A549 (cell line): ENCODE data around the gene HFM1. TPM values are rescaled to one million over a fixed set of nuclear protein-coding genes. Genes with fewer than 3 reads are reported as not detected.

Experiments used
- ATAC-seq, 2 experiments: fragments of 200-7000 bp in 1 of 2; fragments of >200 bp in 1 of 2; cut with Nextera tagmentation in 1 of 2; cut with Tn5 transposase in 1 of 2; 3 replicates each; pipeline versions ENCODE4 v1.8.0 to v1.9.1; 2018 to 2020; ENCODE audit warnings: mild to moderate bottlenecking in 1 of 2, moderate library complexity in 1 of 2
- CTCF ChIA-PET: fragments of 300-600 bp; sonication (Branson Sonifier 250); formaldehyde crosslinking; extraction: SDS; loops from one replicate; lab custom pipeline; 2021; ENCODE audit warnings: antibody characterized with exemption, inconsistent platforms; lab: Yijun Ruan, JAX
- POLR2A ChIA-PET: fragments of 350-600 bp; formaldehyde crosslinking; extraction: SDS; loops from one replicate; lab custom pipeline; 2021; ENCODE audit warnings: antibody characterized with exemption, inconsistent platforms; lab: Yijun Ruan, JAX
- DNase-seq, 2 experiments: peaks; one replicate each; pipeline versions ENCODE4 v3.0.0 to v3.0.0-alpha.2; 2011 to 2016; ENCODE audit warnings: low read depth in 1 of 2, low spot score in 1 of 2
- FAIRE-seq: peaks from 2 replicates; lab custom pipeline; 2011; peaks lifted over from hg19 to GRCh38; lab: Jason Lieb, UNC
- H3K27ac ChIP-seq, 2 experiments: fragments of >200 bp; sonication (Bioruptor Twin); formaldehyde crosslinking; 3 replicates each; pipeline ENCODE4 v1.5.1; 2016 to 2017
- H3K4me1 ChIP-seq: fragments of >200 bp; sonication (Bioruptor Twin); formaldehyde crosslinking; 3 replicates; pipeline ENCODE4 v1.6.1; 2016
- H3K4me2 ChIP-seq: fragments of >200 bp; sonication (Bioruptor Twin); formaldehyde crosslinking; 3 replicates; pipeline ENCODE4 v1.6.1; 2016
- H3K4me3 ChIP-seq: fragments of >200 bp; sonication (Bioruptor Twin); formaldehyde crosslinking; 3 replicates; pipeline ENCODE4 v1.5.1; 2016
- H3K9me3 ChIP-seq: fragments of >200 bp; sonication (Bioruptor Twin); formaldehyde crosslinking; 3 replicates; pipeline ENCODE4 v1.6.1; 2016
- CBX2 ChIP-seq: fragments of 200-600 bp; sonication (generic); IDR thresholded peaks from 2 replicates; pipeline ENCODE4 v1.6.1; 2016; ENCODE audit warnings: low read depth, mild to moderate bottlenecking, borderline replicate concordance
- CBX8 ChIP-seq: fragments of 200-600 bp; sonication (generic); IDR thresholded peaks from 2 replicates; pipeline ENCODE4 v1.6.1; 2016
- CHD4 ChIP-seq: fragments of 200-600 bp; sonication (generic); IDR thresholded peaks from 2 replicates; pipeline ENCODE4 v1.6.1; 2016; ENCODE audit warnings: antibody characterized with exemption, mild to moderate bottlenecking, borderline replicate concordance
- EHMT2 ChIP-seq: fragments of 200-600 bp; sonication (generic); IDR thresholded peaks from 2 replicates; pipeline ENCODE4 v1.6.1; 2016; ENCODE audit warnings: antibody characterized with exemption, low read depth, mild to moderate bottlenecking, moderate library complexity
- ESRRA ChIP-seq: fragments of 150-350 bp; IDR thresholded peaks from 2 replicates; pipeline ENCODE4 v1.6.1; 2014; ENCODE audit warnings: mild to moderate bottlenecking, low read length, borderline replicate concordance
- FOSL2 ChIP-seq, 2 experiments: fragments of 450-650 bp in 1 of 2; fragments of >200 bp in 1 of 2; sonication (Bioruptor Twin) in 1 of 2; formaldehyde crosslinking; IDR thresholded peaks; 2 replicates each; pipeline versions ENCODE4 v1.5.0 to v1.6.1; 2016 to 2020; ENCODE audit warnings: mild to moderate bottlenecking in 1 of 2, moderate library complexity in 1 of 2
- FOXS1 ChIP-seq: fragments of 250-450 bp; sonication (Bioruptor Pico); IDR thresholded peaks from 2 replicates; pipeline ENCODE4 v1.5.0; 2020; ENCODE audit warnings: mild to moderate bottlenecking, moderate library complexity
- GATA3 ChIP-seq: IDR thresholded peaks from 2 replicates; pipeline ENCODE4 v1.6.1; 2012; ENCODE audit warnings: borderline replicate concordance
- HDAC2 ChIP-seq: fragments of 200-600 bp; sonication (generic); IDR thresholded peaks from 2 replicates; pipeline ENCODE4 v1.6.1; 2016
- HOXA7 ChIP-seq: fragments of 250-450 bp; sonication (Bioruptor Pico); IDR thresholded peaks from 2 replicates; pipeline ENCODE4 v1.5.0; 2020; ENCODE audit warnings: mild to moderate bottlenecking, moderate library complexity
- HOXB13 ChIP-seq: fragments of 250-450 bp; sonication (Bioruptor Pico); IDR thresholded peaks from 2 replicates; pipeline ENCODE4 v1.5.0; 2020; ENCODE audit warnings: low read depth, mild to moderate bottlenecking, moderate library complexity
- HOXB5 ChIP-seq: fragments of 250-450 bp; sonication (Bioruptor Pico); IDR thresholded peaks from 2 replicates; pipeline ENCODE4 v1.5.0; 2020; ENCODE audit warnings: mild to moderate bottlenecking, moderate library complexity
- JUN ChIP-seq, 2 experiments: fragments of >200 bp; sonication (Bioruptor Twin); formaldehyde crosslinking; IDR thresholded peaks; 2 replicates in 1 of 2; 3 replicates in 1 of 2; pipeline ENCODE4 v1.6.1; 2016 to 2017
- KDM1A ChIP-seq: fragments of 200-600 bp; sonication (generic); IDR thresholded peaks from 2 replicates; pipeline ENCODE4 v1.6.1; 2016; ENCODE audit warnings: low read depth, mild to moderate bottlenecking
- KDM5A ChIP-seq: fragments of 200-600 bp; sonication (generic); IDR thresholded peaks from 2 replicates; pipeline ENCODE4 v1.6.1; 2016; ENCODE audit warnings: antibody characterized with exemption, mild to moderate bottlenecking
- MYC ChIP-seq: IDR thresholded peaks from 2 replicates; pipeline ENCODE4 v1.6.1; 2012; ENCODE audit warnings: mild to moderate bottlenecking, inconsistent platforms, low read length, improper control_type of control experiment, borderline replicate concordance
- NFE2L2 ChIP-seq: fragments of 150-350 bp; conservative IDR thresholded peaks from 2 replicates; pipeline ENCODE4 v1.6.1; 2014; ENCODE audit warnings: low read length
- NR3C1 ChIP-seq: fragments of >200 bp; sonication (Bioruptor Twin); formaldehyde crosslinking; IDR thresholded peaks from 3 replicates; pipeline ENCODE4 v1.6.1; 2017
- PHF8 ChIP-seq: fragments of 200-600 bp; sonication (generic); IDR thresholded peaks from 2 replicates; pipeline ENCODE4 v1.6.1; 2016; ENCODE audit warnings: low read depth, mild to moderate bottlenecking, antibody characterized with exemption, moderate library complexity, borderline replicate concordance
- RAD21 ChIP-seq, 2 experiments: fragments of >200 bp in 1 of 2; sonication (Bioruptor Twin) in 1 of 2; formaldehyde crosslinking in 1 of 2; IDR thresholded peaks in 1 of 2; conservative IDR thresholded peaks in 1 of 2; 2 replicates in 1 of 2; 3 replicates in 1 of 2; pipeline ENCODE4 v1.6.1; 2012 to 2018; ENCODE audit warnings: inconsistent platforms in 1 of 2
- RFX5 ChIP-seq: fragments of 450-650 bp; IDR thresholded peaks from 2 replicates; pipeline ENCODE4 v1.7.1; 2014; ENCODE audit warnings: antibody characterized with exemption, mild to moderate bottlenecking, moderate library complexity
- SMC3 ChIP-seq: fragments of >200 bp; sonication (Bioruptor Twin); formaldehyde crosslinking; IDR thresholded peaks from 3 replicates; pipeline ENCODE4 v1.6.1; 2018; ENCODE audit warnings: inconsistent platforms
- SREBF2 ChIP-seq: fragments of 450-650 bp; IDR thresholded peaks from 2 replicates; pipeline ENCODE4 v1.6.1; 2014; ENCODE audit warnings: mild to moderate bottlenecking, moderate library complexity
- TFCP2L1 ChIP-seq: fragments of 250-450 bp; sonication (Bioruptor Pico); IDR thresholded peaks from 2 replicates; pipeline ENCODE4 v1.5.0; 2021; ENCODE audit warnings: mild to moderate bottlenecking
- WGBS: methylation state at CpG from one replicate; pipeline ENCODE4 v1.1.6; 2017; ENCODE audit errors: missing lambda C conversion rate; 5-methylcytosine and 5-hydroxymethylcytosine counted together
- polyA plus RNA-seq, 4 experiments: library from polyadenylated mRNA; depleted of rRNA in 3 of 4; stranded (reverse); fragments of >200 nt; fragmentation: RNase III in 1 of 4; extraction: RNeasy Plus Mini Kit Qiagen cat#74134 plus additional on column Dnase treatment in 1 of 4; gene quantifications; 2 replicates in 3 of 4; 3 replicates in 1 of 4; pipeline ENCODE4 v1.2.3, GENCODE V29; 2011 to 2017
- TF ChIP-seq, protein P1 (sequence below): fragments of >200 bp; sonication (Bioruptor Twin); formaldehyde crosslinking; IDR thresholded peaks from 3 replicates; pipeline ENCODE4 v1.5.1; 2016
- TF ChIP-seq, protein P2 (sequence below): fragments of 250-450 bp; sonication (Bioruptor Pico); IDR thresholded peaks from 2 replicates; pipeline ENCODE4 v1.5.0; 2020; ENCODE audit warnings: low read depth, mild to moderate bottlenecking, moderate library complexity

The HFM1 gene
- polyA plus RNA-seq, 2 of the 4 experiments (the other 2 are of a cell fraction) = 0.04 to 0.68 TPM

GRCh38 chr1:91278754-91279153 is 125.9 kb downstream of the HFM1 start:
- CTCF ChIA-PET = interaction anchor here (0.6 to 6.3 kb wide), 11 partner anchors 9 to 1233 kb away, joined by 3 to 90 read pairs (median 4); partner anchors contain the start of gene HFM1
- FAIRE-seq = no peak

DNA sequence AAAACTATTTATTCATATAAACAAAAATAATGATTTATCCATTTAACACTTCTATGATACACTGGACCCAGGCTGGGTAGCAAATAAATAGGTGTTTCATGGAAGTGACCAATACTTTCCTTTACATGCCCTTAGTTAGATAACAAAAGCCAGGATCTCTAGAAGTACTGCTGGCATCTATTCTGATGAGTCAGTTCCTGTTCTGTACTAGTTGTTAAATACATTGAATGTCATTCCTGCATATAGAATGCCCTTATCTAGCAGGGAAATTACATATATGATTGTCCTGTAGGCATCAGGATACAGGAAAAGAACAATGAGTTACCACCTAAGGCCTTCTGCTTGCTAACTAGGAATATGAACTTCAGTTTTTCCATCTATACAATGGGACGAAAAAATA is 130.8 kb downstream of the HFM1 start:
- 56% methylated on average over 1 of the region's 1 CpG for WGBS
- H3K27ac ChIP-seq = no peak overlapping the region
- no peaks in the 10 kb centered on the region for H3K4me1 ChIP-seq
- TF ChIP-seq RFX5 (no peak), MYC (no peak), CBX2 (no peak), GATA3 (no peak), ESRRA (no peak), HOXB5 (no peak), KDM1A (no peak), RAD21 (conservative IDR thresholded peaks at IDR 0.05 in 1 of 2, IDR thresholded peaks at IDR 0.05 in 1 of 2) (no peak), FOXS1 (CRISPR knock-in tag) (no peak), CHD4 (no peak), TFCP2L1 (CRISPR knock-in tag) (no peak), FOSL2 (IDR thresholded peaks at IDR 0.05) (no peak), FOSL2 (CRISPR knock-in tag; IDR thresholded peaks at IDR 0.05) (no peak), HOXA7 (CRISPR knock-in tag) (no peak), SREBF2 (no peak), NFE2L2 (no peak), HOXB13 (no peak), HDAC2 (no peak), EHMT2 (no peak), PHF8 (no peak)
- TF ChIP-seq, protein P1, sequence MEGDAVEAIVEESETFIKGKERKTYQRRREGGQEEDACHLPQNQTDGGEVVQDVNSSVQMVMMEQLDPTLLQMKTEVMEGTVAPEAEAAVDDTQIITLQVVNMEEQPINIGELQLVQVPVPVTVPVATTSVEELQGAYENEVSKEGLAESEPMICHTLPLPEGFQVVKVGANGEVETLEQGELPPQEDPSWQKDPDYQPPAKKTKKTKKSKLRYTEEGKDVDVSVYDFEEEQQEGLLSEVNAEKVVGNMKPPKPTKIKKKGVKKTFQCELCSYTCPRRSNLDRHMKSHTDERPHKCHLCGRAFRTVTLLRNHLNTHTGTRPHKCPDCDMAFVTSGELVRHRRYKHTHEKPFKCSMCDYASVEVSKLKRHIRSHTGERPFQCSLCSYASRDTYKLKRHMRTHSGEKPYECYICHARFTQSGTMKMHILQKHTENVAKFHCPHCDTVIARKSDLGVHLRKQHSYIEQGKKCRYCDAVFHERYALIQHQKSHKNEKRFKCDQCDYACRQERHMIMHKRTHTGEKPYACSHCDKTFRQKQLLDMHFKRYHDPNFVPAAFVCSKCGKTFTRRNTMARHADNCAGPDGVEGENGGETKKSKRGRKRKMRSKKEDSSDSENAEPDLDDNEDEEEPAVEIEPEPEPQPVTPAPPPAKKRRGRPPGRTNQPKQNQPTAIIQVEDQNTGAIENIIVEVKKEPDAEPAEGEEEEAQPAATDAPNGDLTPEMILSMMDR = no peak
- H3K4me3 ChIP-seq = no peak overlapping the region
- H3K4me2 ChIP-seq = no peak overlapping the region
- ATAC-seq (no peak), FAIRE-seq (no peak), DNase-seq (no peak)
- H3K9me3 ChIP-seq = no peaks in the 10 kb centered on the region
- ChIA-PET POLR2A (no interaction called here), CTCF (no interaction called here)

More at GRCh38 chr1:91278754-91279153, 125.9 kb downstream of the HFM1 start:
- 93% methylated on average over 1 of the region's 1 CpG for WGBS
- peak; percentile 34; the same call in 1 of the 3 replicates for TF ChIP-seq SMC3
- TF ChIP-seq, protein P1 = peak; percentile 45; the same call in 1 of the 3 replicates
- TF ChIP-seq NR3C1 = no peak
- no peak for TF ChIP-seq MYC
- peak; percentile 37 to 52; a peak in 4 of 5 replicates for TF ChIP-seq RAD21 (conservative IDR thresholded peaks at IDR 0.05 in 1 of 2, IDR thresholded peaks at IDR 0.05 in 1 of 2)
- Histone ChIP-seq H3K4me2 (no peak overlapping the region), H3K9me3 (no peaks in the 10 kb centered on the region), H3K4me1 (peaks cover 4% of the 10 kb centered on the region; the same call in 1 of the 3 replicates), H3K4me3 (no peak overlapping the region), H3K27ac (no peak overlapping the region)
- no peak for ATAC-seq
- DNase-seq = peak; percentile 5 to 18
- POLR2A ChIA-PET = no interaction called here

DNA sequence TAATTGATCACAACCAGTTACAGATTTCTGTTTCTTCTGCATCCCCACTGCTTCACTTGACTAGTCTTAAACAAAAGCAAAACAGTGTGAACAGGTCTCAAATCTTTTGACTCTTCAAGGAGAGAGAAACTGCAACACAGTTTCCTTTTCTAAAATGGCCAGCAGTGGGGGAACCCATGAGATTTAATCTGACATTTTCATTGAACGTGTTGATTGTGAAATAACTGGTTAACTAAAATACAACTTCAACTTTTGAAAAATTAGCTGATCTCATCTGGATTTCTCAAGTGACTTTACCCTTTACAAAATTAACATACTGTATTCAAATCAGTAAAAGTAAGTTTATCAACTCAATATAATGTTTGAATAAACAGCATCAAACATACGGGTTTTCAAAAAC is 143.0 kb downstream of the HFM1 start:
- POLR2A ChIA-PET = no interaction called here
- Histone ChIP-seq H3K4me2 (no peak overlapping the region), H3K4me3 (no peak overlapping the region), H3K27ac (no peak overlapping the region), H3K9me3 (no peaks in the 10 kb centered on the region), H3K4me1 (no peaks in the 10 kb centered on the region)
- TF ChIP-seq, protein P2, sequence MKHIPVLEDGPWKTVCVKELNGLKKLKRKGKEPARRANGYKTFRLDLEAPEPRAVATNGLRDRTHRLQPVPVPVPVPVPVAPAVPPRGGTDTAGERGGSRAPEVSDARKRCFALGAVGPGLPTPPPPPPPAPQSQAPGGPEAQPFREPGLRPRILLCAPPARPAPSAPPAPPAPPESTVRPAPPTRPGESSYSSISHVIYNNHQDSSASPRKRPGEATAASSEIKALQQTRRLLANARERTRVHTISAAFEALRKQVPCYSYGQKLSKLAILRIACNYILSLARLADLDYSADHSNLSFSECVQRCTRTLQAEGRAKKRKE = no peak
- TF ChIP-seq SREBF2 (no peak), CBX8 (no peak), FOSL2 (IDR thresholded peaks at IDR 0.05) (no peak), FOSL2 (CRISPR knock-in tag; IDR thresholded peaks at IDR 0.05) (no peak), KDM5A (no peak), JUN (IDR thresholded peaks at IDR 0.05) (no peak), PHF8 (no peak), ESRRA (no peak)
- WGBS = 53% methylated on average over 2 of the region's 2 CpGs
- DNase-seq = no peak
- FAIRE-seq = no peak
- ATAC-seq = no peak
- CTCF ChIA-PET = no interaction called here
